DMS53 (cell line): ENCODE results near the gene C14orf119.

Experiments used
- DNase-seq: peaks from one replicate; lab custom pipeline; 2025; lab: John Stamatoyannopoulos, UW

Gene C14orf119

DNA sequence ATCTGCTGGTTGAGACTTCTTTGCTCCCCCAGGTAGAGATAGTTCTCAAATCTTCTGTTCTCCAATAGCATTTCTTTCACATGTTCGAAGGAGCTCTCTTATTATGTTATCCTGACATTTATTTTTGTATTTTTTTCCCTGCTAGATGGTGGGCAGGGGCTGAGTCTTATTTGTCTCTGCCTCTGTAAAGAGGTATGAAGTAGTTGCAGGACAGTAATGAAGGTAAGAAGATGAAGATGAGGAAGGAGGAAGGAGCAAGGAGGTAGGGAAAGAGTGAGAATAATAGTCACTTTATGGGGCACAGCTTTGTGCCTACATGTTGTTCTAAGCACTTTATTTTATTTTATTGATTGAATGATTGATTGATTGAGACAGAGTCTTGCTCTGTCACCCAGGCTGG is 14.5 kb downstream of the C14orf119 start:
- DNase-seq: no peak

GRCh38 chr14:23110579-23111365 is 15.5 kb downstream of the C14orf119 start:
- DNase-seq: no peak

- no peak for DNase-seq
These were observed 17.3 kb downstream of the C14orf119 start for GRCh38 chr14:23112359-23113178.

- no peak for DNase-seq
These were observed 18.3 kb downstream of the C14orf119 start for GRCh38 chr14:23113431-23114119.

- DNase-seq: no peak
These were observed 18.8 kb downstream of the C14orf119 start for GRCh38 chr14:23114120-23114458.

- no peak for DNase-seq
These were observed 19.3 kb downstream of the C14orf119 start for GRCh38 chr14:23114669-23115038.

DNA sequence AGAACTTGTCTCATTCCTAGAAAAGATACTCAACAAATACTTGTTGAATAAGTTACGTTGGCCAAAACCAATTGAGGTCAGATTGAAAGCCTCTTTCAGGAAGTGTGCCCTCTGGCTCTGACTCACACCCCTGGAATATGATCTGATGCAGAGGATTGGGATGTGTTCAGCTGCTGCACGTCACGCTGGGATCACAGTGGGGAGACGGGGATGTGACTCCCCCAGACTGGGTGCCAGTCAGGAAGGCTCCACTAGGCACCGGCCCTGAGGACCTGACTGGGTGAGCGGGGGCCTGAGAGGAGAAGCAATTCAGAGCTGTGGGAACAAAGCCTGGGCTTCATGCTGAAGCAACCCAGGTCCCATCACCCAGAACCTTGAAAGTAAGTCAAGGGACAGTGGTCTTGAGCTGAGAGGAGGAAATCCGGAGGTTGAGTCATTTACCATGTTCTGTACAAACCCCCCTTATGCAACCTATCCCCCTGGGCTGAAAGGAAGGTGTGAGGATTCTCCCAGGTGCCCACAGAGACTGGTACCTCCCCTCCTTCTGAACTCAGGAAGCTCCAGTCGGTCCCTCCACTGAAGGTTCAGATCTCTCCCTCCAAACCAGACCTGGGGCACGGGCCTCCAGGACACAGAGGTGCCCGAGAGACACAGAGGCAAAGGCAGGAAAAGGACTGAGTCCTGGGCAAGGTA is 19.9 kb downstream of the C14orf119 start:
- peak; percentile 70 for DNase-seq

DNA sequence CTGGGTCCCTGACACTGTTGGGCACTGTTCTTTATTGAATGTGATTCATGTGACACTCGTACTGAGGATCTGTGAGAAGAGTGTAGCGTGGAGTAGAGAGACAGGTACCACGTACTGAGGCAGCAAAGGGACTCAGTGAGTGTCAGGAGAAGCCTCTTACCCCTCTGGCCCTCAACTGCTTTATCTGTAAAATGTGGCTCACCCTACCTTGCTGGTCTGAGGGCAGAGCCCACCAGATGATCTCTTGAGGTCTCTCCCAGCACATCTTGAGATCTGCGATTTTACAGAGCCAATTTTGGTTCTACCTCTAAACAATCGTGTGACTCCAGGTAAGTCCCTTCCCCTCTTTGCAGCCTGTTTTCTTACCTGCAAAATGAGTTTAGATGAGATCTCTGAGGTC is 20.6 kb downstream of the C14orf119 start:
- no peak for DNase-seq

DNA sequence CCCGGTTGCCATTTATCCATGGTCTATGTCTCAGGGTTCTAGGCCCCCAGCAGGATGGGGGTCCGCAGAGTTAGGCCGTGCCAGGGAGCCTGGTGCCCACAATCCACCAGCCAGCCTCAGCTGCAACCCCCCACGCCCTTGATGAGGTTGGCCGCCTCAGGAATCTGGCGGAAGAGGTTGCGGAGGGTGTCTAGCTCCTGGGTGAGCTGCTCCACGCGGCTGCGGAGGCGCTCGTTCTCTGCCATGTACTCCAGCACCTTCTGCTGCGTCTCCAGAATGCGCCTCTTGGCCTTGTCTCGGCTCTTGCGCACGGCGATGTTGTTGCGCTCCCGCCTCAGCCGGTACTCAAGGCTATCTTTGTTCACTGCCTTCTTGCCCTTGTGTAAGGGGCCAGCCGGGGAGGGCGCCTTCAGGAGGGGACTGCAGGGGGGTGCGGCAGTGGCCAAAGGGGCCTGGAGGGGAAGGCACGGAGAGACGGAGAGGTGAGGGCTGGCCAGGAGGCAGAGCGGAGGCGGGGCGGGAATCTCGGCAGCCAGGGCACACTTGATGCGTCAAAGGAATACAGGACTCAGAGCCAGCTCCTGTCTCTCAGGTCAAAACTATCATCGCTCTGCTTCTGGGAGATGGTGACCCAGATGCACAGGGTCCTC is 22.2 kb downstream of the C14orf119 start:
- no peak for DNase-seq

DNA sequence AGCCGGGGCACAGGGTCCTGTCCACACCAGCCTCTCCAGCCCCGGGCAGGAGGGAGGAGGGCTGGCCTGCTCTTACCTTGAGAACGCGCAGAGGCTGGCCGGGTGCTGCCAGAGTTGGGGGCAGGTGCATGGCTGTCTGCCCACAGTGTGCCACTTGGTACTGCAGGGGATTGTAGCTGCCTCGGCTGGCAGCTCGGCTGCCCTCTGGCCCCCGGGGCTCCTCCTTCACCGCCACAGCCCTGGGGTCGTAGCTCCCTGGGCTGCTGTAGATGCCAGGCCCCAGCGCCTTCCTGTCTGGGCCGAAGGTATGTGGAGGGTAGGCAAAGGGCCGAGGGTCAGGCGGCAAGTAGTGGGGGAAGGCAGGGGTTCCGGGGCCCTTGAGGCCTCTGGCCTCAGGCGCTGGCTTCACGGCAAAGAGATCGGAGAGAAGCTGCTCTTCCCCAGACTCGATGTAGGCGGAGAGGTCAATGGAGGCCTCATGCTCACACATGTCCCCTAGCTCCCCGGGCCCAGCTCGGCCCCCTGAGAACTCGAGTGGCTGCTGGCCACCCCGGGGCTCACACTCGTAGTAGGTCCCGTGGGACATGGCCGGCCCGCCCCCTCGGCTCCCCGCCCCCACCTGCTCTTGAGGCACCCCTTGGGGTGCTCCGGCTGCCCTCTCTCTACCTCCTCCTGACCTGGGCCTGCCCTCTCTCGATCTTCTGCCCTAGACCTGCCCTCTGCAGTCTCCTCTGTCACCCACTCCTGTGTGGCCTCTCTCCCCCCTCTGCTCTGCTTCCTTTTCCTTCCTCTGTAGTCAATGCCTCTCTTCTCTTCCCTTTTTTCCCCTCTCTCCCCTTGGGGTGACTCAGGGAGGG is 23.4 kb downstream of the C14orf119 start, which contains the start of gene CEBPE:
CEBPE (minus strand) TSS at position 750 of the 857 bp plus-strand sequence; CDS start at position 586, 164 bp downstream.
- no peak for DNase-seq

- no peak for DNase-seq
These were observed 24.3 kb downstream of the C14orf119 start for GRCh38 chr14:23119363-23120327.

DNA sequence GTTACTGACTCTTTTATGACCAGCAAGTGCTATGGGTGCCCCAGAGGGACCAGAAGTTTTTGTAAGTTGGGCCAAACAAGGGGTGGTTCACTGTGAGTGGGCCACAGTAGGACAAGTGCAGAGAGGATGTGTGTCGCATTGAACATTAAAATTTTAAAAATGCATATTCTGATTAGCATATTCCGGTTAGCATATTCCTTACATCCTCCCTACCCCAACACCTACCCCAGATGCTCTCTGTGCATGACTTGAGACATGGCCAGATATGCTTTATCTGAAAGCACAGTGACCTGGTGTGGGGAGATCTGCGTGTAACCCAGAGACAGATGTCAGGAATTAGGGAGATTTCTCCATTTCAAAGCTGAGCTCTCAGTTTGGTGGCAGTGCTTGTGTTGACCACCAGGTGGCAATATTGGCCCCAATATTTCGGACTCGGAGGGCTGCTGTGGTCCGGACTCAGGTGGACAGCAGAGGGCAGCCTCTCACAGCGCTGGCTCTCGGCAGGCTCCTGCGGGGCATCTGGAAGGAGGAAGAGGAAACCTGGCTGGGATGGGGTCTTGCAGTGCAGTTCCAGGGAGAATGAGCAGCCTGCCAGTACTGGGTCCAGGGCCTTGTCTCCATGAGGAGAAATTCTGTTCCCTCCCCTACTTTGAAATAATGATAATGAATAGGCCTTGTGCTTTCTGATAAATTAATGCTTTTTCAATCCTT is 25.4 kb downstream of the C14orf119 start:
- peak; percentile 87 for DNase-seq

GRCh38 chr14:23121361-23121771 is 26.1 kb downstream of the C14orf119 start:
- no peak for DNase-seq

- no peak for DNase-seq
These were observed 26.8 kb downstream of the C14orf119 start for GRCh38 chr14:23122086-23122485.

GRCh38 chr14:23123419-23123818 is 28.1 kb downstream of the C14orf119 start:
- DNase-seq: peak; percentile 24

- DNase-seq: no peak
These were observed 29.1 kb downstream of the C14orf119 start for GRCh38 chr14:23124337-23124954.

DNA sequence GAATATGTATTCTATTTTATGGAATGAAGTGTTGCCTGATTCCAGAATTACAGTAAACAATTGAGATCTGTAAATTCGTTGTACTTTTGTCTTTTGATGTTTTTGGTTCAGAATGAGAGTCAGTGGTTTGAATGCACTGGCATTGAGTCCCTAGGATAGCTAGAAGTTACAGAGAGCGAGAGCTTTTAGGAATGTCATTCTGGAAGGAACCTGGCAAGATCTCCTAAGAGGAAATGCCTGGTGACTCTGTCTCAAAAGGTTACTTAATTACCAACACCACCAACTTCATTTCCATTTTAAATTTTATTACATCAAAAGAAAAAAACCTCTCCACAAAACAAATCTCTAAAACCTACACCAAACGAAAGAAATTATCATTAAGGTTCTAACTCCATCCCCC is 29.7 kb downstream of the C14orf119 start:
- DNase-seq: no peak

DNA sequence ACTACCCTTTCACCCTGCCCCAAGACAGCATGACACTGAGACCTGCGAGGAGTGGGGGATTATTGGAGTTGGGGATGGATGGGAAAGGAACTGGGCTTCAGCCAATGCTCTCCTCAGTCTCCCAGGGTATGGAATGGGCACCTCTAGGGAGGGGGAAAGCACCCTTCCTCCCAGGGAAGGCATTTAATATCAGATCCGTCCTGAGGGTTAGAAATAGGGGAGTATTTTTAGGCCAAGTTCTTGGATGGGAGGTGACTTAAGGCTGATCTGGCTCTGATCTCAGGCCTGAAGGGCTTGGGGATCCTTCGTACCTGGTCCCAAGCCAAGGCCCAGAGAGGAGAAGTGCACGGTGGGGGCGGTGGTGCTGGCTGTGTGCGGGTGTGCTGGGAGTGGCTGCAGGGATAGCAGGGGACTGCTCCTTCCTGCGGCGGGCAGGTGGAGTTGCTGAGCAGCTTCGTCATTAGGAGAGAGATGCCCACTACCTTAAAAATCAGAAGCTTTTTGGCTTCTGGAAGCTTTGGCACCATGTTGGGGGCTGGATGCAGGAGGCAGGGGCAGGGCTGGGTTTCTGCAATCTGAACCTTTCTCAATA is 30.7 kb downstream of the C14orf119 start:
- no peak for DNase-seq
